ENCODE measurements around the gene SLC2A8.

Gene SLC2A8

GRCh38 chr9:127457191-127457878, 60.4 kb downstream of the SLC2A8 start:
- no peak for DNase-seq (ENCODE audit: low read depth)
